Measurements from ENCODE around the gene CCDC33. TPM values are rescaled to one million over a fixed set of nuclear protein-coding genes. Genes with fewer than 3 reads are reported as not detected.
A peak's percentile ranks its signal among the peaks of the same experiment; 100 is the strongest.

Gene CCDC33
- total and polyA plus RNA-seq, 2 donors, result 0.25 to 0.42 TPM

DNA sequence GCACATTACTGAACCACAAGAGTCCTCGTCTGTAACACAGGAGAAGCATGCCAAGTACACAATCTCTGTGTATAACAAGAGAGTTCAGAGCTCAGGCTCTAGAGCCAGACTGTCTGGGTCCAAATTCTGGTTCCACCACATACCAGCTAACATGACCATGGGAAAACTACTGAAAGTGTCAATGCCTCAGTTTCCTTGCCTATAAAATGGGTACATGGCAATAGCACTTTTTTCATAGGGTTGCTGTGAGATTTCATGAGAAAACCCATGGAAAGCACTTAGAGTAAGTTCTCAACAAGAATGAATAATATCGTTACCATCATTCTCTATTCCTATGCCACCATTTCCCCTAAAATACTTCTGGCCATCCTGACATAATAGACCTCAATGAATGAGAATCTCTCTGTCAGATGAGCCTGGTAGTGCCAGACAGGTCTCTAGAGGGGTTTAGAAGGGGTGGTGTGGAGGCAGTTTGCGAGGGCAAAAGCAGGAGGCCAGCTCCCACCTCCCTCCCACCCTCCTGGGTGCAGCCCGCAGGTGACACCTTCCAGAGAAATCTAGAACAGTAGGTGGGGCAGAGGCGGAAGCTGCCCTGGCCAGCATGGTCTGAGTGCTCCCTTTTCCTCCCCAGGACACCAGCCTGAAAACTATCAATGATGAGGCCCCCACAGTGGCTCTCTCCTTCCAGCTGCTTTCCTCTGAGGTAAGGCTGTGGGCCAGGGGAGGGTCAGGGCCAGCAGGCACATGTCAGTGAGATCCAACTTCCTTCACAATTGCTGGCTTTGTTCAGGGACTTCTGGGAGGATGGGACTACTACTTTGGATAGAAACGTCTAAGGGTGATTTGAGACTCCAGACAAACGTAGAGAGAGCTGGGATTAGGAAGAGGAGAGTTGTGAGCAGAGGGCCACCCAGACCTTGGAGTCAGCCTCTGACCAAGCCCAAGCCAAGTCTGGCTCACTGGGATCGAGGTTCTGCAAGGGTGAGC lies 45.3 kb downstream of the CCDC33 start:
- no peak for DNase-seq (ENCODE audit: extremely low spot score)
- H3K36me3 ChIP-seq (ENCODE audit: insufficient read depth), result no peaks in the 10 kb centered on the region
- 60% methylated on average over 8 of the region's 8 CpGs for WGBS

DNA sequence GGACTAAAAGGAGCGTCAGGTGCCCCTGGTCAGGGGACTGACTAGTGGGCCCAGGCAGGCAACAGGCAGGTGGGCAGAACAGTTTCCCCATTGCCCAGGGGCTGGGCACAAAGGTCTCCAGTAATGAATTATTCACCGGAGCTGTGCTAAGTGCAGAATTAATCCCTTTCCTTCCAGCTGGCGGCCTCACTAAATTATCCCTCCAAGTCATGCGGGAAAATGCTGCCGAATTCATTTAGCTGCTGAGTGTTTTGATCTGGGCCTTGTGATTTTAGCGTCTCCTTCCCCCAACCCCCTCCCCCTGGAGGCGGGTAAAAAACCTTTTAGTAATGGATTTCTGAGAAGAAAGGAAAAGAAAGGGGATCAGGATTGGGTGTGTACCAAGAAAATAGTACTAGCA lies 47.2 kb downstream of the CCDC33 start:
- DNase-seq (ENCODE audit: extremely low spot score), result no peak
- H3K36me3 ChIP-seq (ENCODE audit: insufficient read depth), result no peaks in the 10 kb centered on the region
- no peak overlapping the region for H3K27ac ChIP-seq (ENCODE audit: low read depth)
- WGBS, result 32% methylated on average over 7 of the region's 7 CpGs
- H3K4me3 ChIP-seq (ENCODE audit: low read depth, low read length), result no peak overlapping the region
- no peaks in the 10 kb centered on the region for H3K4me1 ChIP-seq (ENCODE audit: insufficient read depth)

More for the DNA sequence above, 45.3 kb downstream of the CCDC33 start:
- Histone ChIP-seq H3K4me1 (ENCODE audit: insufficient read depth) (no peaks in the 10 kb centered on the region), H3K4me3 (ENCODE audit: low read depth, low read length) (no peak overlapping the region), H3K27ac (ENCODE audit: low read depth) (no peak overlapping the region)

DNA sequence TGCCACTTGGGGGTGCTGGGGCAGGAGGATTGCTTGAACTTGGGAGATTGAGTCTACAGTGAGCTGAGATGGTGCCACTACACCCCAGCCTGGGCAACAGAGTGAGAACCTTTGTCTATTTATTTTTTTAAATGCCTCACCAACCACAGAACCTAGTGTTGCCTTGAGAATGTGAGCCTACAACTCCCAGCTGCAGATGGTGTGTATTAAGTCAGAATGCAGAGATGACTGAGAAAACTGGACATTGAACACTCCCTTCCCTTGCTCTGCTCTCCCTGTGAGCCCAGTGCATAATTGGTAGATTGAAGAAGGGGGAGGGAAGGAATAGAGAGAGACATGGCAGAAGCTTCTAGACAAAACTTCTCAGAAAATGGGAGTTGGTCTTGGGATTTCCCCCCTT lies 53.5 kb downstream of the CCDC33 start:
- Histone ChIP-seq H3K4me1 (ENCODE audit: insufficient read depth) (no peaks in the 10 kb centered on the region), H3K36me3 (ENCODE audit: insufficient read depth) (no peaks in the 10 kb centered on the region), H3K4me3 (ENCODE audit: low read depth, low read length) (no peak overlapping the region), H3K27ac (ENCODE audit: low read depth) (no peak overlapping the region)
- DNase-seq (ENCODE audit: extremely low spot score), result no peak

DNA sequence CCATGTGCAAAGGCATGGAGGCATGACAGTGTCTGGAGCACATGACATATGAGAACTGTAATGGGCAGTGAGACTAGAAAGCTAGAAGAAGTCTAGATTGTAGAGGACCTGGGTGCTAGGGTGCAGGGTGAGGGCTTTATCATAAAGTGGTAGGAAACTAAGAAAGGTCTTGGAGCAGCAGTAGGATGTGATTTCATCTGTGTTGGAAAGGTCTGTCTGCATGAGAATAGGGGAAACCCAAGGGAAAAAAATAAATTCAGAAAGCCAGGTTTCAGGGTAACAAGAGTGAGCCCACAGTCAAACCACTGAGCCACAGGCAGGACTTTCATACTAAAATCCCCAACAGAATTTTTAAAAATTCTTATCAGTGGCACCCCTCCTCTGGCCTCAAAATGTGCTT lies 54.5 kb downstream of the CCDC33 start:
- H3K4me3 ChIP-seq (ENCODE audit: low read depth, low read length), result no peak overlapping the region
- H3K27ac ChIP-seq (ENCODE audit: low read depth), result no peak overlapping the region
- H3K4me1 ChIP-seq (ENCODE audit: insufficient read depth), result no peaks in the 10 kb centered on the region
- no peaks in the 10 kb centered on the region for H3K36me3 ChIP-seq (ENCODE audit: insufficient read depth)
- no peak for DNase-seq (ENCODE audit: extremely low spot score)

DNA sequence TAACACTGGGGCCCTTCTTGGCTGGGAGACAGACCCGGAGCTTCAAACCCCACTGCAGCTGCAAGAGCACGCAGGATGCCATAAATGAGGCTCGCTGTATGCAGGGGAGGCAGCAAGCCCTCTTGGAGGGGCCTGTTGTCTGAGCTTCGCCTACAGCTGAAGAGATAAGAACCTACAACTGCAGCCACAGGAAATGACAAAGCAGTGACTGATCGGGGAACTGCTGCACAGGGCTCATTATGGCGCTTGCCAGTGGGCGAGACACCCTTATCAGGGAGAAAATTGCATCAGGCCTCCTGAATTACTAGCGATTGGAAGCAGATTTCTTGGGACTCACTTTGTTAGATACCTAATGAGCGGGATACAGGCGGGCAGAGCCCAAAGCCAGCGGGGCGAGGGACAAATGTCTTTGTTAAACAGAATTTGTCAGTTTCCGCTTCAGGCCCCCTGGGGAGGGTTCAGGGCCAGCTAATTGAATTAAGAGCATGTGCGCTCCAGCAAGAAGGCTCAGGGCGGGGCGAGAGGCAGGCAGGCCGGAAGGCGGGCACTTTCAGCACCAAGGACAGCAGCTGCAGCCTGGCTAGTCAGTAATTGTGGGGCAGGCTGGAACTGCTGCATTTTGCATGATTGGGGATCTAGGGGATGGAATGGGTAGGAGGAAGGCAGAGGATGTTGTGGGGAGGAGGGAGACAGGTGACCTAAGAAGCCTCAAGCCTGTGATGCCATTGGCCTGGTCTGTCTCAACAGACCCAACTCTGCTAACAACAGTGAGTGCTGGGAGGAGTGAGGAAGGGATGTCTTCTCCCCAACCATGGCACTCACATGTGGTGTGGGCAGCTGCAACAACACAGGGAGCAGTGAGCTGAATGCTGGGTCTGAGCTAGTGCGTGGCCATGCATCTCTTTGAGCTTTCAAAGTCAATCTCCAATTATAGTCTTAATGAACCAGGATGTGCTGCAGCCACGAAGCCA lies 55.3 kb downstream of the CCDC33 start:
- peak; percentile 58 for DNase-seq (ENCODE audit: extremely low spot score)
- 7% methylated on average over 20 of the region's 20 CpGs for WGBS
- no peak overlapping the region for H3K27ac ChIP-seq (ENCODE audit: low read depth)

DNA sequence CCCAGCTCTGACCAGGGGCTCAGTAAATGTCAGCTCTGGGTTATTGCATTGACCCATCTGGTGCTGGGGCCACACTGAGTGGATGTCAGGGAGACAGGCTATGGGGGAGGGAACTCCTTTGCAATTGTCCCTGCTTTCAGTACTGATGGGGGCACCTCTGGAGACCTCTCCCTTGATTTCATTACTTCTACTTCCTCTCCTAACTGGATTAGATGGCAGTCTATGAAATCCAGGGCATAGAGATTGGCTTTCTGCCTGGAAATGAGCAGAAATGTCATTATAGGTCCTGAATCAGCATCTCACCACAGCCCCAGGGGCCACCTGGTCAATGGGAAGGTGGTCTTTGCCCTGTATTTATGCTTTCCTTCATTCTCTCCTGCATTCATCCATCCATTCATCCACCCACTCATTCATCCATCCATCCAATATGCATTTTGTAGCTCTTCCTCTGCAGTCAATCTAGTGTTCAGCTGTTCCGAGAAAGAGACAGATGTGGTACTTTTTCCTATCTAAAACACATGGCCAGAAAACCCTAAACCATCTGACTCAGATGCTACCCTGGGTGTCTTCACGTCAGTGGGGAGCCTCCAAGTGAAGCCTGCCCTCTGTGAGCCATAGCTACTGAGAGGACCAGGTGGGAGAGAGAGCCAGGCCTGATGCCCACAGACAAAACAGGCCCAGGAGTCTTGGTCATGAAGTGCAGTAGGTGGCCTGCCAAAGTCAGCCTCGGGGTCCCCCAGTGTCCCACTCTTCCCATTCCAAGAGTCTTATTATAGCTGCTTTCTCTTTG lies 57.1 kb downstream of the CCDC33 start:
- whole genome bisulfite sequencing, result 73% methylated on average over 3 of the region's 3 CpGs
- H3K27ac ChIP-seq (ENCODE audit: low read depth), result no peak overlapping the region
- DNase-seq (ENCODE audit: extremely low spot score), result no peak
- H3K4me1 ChIP-seq (ENCODE audit: insufficient read depth), result no peaks in the 10 kb centered on the region
- H3K36me3 ChIP-seq (ENCODE audit: insufficient read depth), result no peaks in the 10 kb centered on the region
- H3K4me3 ChIP-seq (ENCODE audit: low read depth, low read length), result no peak overlapping the region

More for the DNA sequence above, 55.3 kb downstream of the CCDC33 start:
- H3K4me1 ChIP-seq (ENCODE audit: insufficient read depth), result no peaks in the 10 kb centered on the region
- no peak overlapping the region for H3K4me3 ChIP-seq (ENCODE audit: low read depth, low read length)
- no peaks in the 10 kb centered on the region for H3K36me3 ChIP-seq (ENCODE audit: insufficient read depth)

DNA sequence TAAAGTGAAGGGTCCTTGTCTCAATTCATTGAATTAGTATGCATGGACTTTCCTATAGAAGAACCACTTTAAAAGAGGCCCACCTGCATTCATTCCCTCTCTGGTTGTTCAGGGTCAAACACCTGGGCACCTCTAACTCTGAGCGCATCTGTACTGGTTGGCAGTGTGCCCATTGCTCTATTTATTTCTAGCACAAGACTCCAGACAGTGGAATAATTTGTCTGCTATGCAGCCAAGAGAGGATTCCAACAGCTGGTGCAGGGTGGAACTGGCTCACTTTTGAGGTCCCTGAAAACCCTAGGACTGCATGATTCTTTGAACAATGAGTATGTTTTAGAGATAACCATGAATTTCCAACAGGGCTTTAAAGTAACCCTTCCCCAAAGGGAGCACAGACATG lies 57.9 kb downstream of the CCDC33 start:
- no peak for DNase-seq (ENCODE audit: extremely low spot score)
- no peak overlapping the region for H3K4me3 ChIP-seq (ENCODE audit: low read depth, low read length)
- H3K27ac ChIP-seq (ENCODE audit: low read depth), result no peak overlapping the region
- no peaks in the 10 kb centered on the region for H3K4me1 ChIP-seq (ENCODE audit: insufficient read depth)
- WGBS, result 64% methylated on average over 1 of the region's 1 CpG
- no peaks in the 10 kb centered on the region for H3K36me3 ChIP-seq (ENCODE audit: insufficient read depth)

DNA sequence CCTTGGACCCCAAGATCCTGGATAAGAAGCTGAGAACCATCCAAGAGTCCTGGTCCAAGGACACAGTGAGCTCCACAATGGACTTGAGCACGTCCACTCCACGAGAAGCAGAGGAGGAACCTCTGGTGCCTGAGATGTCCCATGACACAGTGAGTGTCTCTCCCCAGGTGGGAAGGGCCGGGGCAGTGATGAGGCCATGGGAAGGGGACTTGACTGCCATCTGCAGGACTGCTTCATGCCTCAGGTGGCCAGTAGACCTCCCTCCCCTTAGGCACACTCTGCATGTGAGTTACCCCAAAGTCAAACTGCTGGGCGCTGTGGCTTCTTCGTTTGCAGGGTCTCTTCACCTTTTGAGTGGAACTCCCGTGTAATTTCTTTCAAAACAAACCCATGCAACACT lies 59.7 kb downstream of the CCDC33 start:
- H3K4me1 ChIP-seq (ENCODE audit: insufficient read depth), result no peaks in the 10 kb centered on the region
- no peak for DNase-seq (ENCODE audit: extremely low spot score)
- H3K4me3 ChIP-seq (ENCODE audit: low read depth, low read length), result no peak overlapping the region
- 67% methylated on average over 6 of the region's 6 CpGs for WGBS
- no peaks in the 10 kb centered on the region for H3K36me3 ChIP-seq (ENCODE audit: insufficient read depth)
- no peak overlapping the region for H3K27ac ChIP-seq (ENCODE audit: low read depth)

DNA sequence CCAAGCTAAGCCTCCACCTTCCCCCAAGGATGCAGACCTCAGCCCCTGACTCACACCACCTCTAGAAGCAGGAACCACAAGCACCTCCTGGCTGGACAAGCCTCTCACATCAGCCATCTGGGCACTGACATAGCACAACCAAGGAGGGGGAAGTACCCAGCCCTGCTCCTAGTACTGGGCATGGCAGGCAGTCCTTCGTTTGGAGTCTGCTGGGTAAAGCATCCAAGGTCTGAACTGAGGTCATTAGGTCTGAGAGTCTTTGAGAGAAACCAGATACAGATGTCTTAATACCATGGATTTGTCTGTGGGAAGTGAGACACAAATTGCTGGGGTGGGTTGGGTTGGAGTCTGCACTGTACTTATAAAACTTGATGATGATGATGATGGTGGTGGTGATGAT lies 61.8 kb downstream of the CCDC33 start:
- Histone ChIP-seq H3K36me3 (ENCODE audit: insufficient read depth) (no peaks in the 10 kb centered on the region), H3K27ac (ENCODE audit: low read depth) (no peak overlapping the region), H3K4me3 (ENCODE audit: low read depth, low read length) (no peak overlapping the region), H3K4me1 (ENCODE audit: insufficient read depth) (no peaks in the 10 kb centered on the region)
- DNase-seq (ENCODE audit: extremely low spot score), result no peak
- WGBS, result 14% methylated on average over 1 of the region's 1 CpG

DNA sequence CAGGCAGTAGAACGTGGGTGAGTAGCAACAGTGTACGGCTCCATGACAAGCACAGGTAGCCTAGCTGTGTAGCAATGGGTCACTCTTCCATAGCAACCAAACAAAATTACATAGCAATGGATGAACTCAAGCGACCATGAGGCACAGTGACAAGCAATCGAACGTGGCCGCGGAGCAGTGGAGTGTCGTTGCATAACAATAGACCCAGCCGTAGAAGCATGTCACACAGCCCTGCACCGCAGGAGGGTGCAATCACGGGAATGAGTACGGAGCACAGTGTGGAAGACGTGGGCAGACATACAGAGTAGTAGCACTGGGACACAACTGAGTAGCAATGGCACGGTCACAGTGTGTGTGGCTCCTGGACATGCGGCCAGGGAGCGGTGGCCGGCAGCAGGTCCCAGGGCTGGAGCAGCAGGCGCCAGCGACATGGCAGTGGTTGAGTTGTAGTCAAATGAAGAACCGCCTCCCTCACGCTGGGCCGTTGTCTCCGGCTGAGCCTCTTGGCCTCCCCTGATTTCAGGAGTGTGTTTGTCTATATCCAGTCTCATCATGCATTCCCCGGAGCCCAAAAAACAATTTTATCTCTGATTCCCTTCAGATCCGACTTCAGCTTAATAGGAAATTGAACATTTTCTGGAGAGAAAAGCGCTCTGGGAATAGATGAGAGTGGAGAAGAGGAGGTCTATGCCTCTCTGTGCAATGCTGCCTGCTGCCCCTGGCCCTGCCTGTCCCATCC lies 64.1 kb downstream of the CCDC33 start:
- no peaks in the 10 kb centered on the region for H3K36me3 ChIP-seq (ENCODE audit: insufficient read depth)

DNA sequence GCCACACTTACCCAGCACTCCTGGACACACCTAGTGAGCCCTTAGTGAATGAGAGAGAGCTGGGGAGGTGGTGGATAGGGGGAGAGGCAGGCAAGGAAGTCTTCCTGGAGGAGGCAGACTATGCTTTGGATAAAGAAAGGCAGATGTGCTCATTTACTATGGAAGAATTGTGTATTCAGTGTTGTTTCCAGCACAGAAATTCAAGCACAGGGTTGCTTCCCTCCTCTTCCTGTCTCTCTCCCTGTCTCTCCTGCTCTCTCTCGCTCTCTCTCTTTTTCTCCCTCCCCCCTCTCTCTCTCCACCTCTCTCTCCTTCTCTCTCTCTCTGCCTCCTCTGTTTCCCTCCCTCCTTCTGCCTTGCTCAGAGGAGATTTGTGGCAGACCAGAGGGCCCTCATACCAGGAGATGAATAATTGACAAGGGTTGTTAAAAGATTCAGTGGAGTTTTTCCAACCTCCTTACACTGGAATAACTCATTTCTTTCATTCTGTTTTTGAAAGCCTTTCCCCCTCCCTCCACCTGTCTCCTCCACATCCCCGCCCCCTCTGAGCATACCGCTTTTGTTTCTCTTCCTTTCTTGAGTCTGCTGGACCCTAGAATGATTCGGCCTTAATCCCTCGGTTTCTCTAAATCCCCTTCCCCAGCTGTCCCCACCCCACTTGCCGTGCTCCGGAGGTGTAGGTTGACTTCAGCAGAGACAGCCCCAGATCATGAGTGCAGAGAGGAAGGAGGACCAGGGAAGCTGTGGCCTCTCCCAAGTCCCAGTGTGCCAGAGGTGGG lies 65.6 kb downstream of the CCDC33 start:
- DNase-seq (ENCODE audit: extremely low spot score), result no peak
- H3K4me1 ChIP-seq (ENCODE audit: insufficient read depth), result no peaks in the 10 kb centered on the region
- WGBS, result 51% methylated on average over 7 of the region's 7 CpGs
- H3K4me3 ChIP-seq (ENCODE audit: low read depth, low read length), result no peak overlapping the region
- no peak overlapping the region for H3K27ac ChIP-seq (ENCODE audit: low read depth)
- H3K36me3 ChIP-seq (ENCODE audit: insufficient read depth), result no peaks in the 10 kb centered on the region

More for the DNA sequence above, 64.1 kb downstream of the CCDC33 start:
- Histone ChIP-seq H3K4me3 (ENCODE audit: low read depth, low read length) (no peak overlapping the region), H3K4me1 (ENCODE audit: insufficient read depth) (no peaks in the 10 kb centered on the region), H3K27ac (ENCODE audit: low read depth) (no peak overlapping the region)
- no peak for DNase-seq (ENCODE audit: extremely low spot score)
- 49% methylated on average over 26 of the region's 26 CpGs for WGBS

DNA sequence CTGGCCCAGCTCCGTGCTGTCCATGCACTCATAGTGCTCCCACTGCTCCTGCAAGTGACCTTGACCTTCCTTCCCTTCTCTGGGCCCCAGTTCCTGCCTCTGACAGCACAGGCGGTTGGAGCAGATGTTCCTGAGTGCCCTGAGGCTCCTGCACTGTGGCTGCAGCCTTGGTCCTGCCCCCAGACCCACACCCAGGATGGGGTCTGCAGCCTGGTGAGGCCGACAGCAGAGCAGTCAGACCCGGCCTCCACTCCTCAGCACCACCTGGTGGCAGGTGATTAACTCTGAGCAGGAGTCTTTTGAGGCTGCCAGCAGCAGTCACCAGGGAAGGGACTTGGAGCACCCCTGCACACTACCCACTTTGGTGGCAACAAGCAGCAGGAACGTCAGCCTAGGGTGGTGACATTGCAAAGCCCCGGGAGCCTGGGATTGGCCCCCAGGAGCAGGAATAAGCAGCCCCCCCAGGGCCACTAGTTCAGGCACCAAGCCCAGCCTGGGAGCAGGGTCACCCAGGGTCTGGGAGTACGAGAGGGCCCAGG lies 66.8 kb downstream of the CCDC33 start:
- no peaks in the 10 kb centered on the region for H3K4me1 ChIP-seq (ENCODE audit: insufficient read depth)
- WGBS, result 31% methylated on average over 7 of the region's 7 CpGs
- H3K27ac ChIP-seq (ENCODE audit: low read depth), result no peak overlapping the region
- no peaks in the 10 kb centered on the region for H3K36me3 ChIP-seq (ENCODE audit: insufficient read depth)
- H3K4me3 ChIP-seq (ENCODE audit: low read depth, low read length), result no peak overlapping the region
- no peak for DNase-seq (ENCODE audit: extremely low spot score)

All from urinary bladder (tissue), 4 donors.